ENCODE results near the gene CFD. TPM values are rescaled to one million over a fixed set of nuclear protein-coding genes. Genes with fewer than 3 reads are reported as not detected.
"Not testable (repeated sequence)": the region's sequence is repeated elsewhere in the genome, so short reads cannot be mapped to it uniquely, and the experiment has no call there.

The CFD gene
- total RNA-seq, 1 donor from 2014 or later: 162 TPM

DNA sequence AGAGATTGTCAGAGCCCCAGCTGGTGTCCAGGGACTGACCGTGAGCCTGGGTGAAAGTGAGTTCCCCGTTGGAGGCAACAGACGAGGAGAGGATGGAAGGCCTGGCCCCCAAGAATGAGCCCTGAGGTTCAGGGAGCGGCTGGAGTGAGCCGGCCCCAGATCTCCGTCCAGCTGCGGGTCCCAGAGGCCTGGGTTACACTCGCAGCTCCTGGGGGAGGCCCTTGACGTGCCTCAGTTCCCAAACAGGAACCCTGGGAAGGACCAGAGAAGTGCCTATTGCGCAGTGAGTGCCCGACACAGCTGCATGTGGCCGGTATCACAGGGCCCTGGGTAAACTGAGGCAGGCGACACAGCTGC lies 8.5 kb upstream of the CFD start:
- Mint-ChIP-seq H3K27ac (ENCODE audit: unreplicated experiment) (peak overlapping the region; percentile 90), H3K36me3 (ENCODE audit: unreplicated experiment) (no peaks in the 10 kb centered on the region), H3K9me3 (ENCODE audit: unreplicated experiment) (no peaks in the 10 kb centered on the region), H3K4me1 (ENCODE audit: unreplicated experiment) (peaks cover 22% of the 10 kb centered on the region), H3K27me3 (ENCODE audit: unreplicated experiment) (no peaks in the 10 kb centered on the region), H3K4me3 (ENCODE audit: unreplicated experiment) (no peak overlapping the region)
- DNase-seq (ENCODE audit: extremely low spot score, unreplicated experiment): no peak
- TF ChIP-seq, protein P1, sequence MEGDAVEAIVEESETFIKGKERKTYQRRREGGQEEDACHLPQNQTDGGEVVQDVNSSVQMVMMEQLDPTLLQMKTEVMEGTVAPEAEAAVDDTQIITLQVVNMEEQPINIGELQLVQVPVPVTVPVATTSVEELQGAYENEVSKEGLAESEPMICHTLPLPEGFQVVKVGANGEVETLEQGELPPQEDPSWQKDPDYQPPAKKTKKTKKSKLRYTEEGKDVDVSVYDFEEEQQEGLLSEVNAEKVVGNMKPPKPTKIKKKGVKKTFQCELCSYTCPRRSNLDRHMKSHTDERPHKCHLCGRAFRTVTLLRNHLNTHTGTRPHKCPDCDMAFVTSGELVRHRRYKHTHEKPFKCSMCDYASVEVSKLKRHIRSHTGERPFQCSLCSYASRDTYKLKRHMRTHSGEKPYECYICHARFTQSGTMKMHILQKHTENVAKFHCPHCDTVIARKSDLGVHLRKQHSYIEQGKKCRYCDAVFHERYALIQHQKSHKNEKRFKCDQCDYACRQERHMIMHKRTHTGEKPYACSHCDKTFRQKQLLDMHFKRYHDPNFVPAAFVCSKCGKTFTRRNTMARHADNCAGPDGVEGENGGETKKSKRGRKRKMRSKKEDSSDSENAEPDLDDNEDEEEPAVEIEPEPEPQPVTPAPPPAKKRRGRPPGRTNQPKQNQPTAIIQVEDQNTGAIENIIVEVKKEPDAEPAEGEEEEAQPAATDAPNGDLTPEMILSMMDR (IDR thresholded peaks at IDR 0.05): no peak

- Mint-ChIP-seq H3K36me3 (ENCODE audit: unreplicated experiment) (no peaks in the 10 kb centered on the region), H3K9me3 (ENCODE audit: unreplicated experiment) (no peaks in the 10 kb centered on the region), H3K27me3 (ENCODE audit: unreplicated experiment) (no peaks in the 10 kb centered on the region), H3K27ac (ENCODE audit: unreplicated experiment) (peak within 1 kb of the TSS; percentile 57), H3K4me3 (ENCODE audit: unreplicated experiment) (no peak within 1 kb of the TSS), H3K4me1 (ENCODE audit: unreplicated experiment) (peaks cover 19% of the 10 kb centered on the region)
- DNase-seq (ENCODE audit: extremely low spot score, unreplicated experiment): no peak
- TF ChIP-seq, protein P1 (IDR thresholded peaks at IDR 0.05): no peak
Observed at GRCh38 chr19:852136-853013, 7.1 kb upstream of the CFD start, which contains the start of gene ELANE. Gene ELANE, plus strand, starts transcription at chr19:852303. Its CDS starts 26 bp downstream, at chr19:852329.

DNA sequence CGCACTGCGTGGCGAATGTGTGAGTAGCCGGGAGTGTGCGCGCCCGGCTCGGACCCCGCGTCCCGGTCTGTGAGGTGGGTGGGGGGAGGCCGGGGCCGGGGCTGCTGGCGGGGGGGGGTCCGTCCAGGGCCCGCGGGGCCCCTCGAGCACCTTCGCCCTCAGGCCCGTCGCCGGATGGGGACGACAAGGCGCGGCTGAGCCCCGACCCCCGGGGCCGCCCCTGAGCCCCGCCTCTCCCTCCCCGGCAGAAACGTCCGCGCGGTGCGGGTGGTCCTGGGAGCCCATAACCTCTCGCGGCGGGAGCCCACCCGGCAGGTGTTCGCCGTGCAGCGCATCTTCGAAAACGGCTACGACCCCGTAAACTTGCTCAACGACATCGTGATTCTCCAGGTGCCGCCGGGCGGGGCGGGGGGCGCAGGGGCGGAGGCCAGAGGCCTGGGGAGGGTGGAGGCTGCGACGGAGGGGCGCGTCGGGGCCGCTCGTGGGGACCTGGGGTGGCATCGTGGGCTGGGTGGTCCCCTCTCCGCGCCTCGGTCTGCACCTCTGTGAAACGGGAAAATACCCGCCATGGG lies 6.4 kb upstream of the CFD start:
- H3K27me3 Mint-ChIP-seq (ENCODE audit: unreplicated experiment): no peaks in the 10 kb centered on the region
- DNase-seq (ENCODE audit: extremely low spot score, unreplicated experiment): no peak
- TF ChIP-seq, protein P1 (IDR thresholded peaks at IDR 0.05): no peak
- H3K27ac Mint-ChIP-seq (ENCODE audit: unreplicated experiment): no peak overlapping the region
- no peaks in the 10 kb centered on the region for H3K36me3 Mint-ChIP-seq (ENCODE audit: unreplicated experiment)
- peaks cover 19% of the 10 kb centered on the region for H3K4me1 Mint-ChIP-seq (ENCODE audit: unreplicated experiment)
- H3K9me3 Mint-ChIP-seq (ENCODE audit: unreplicated experiment): no peaks in the 10 kb centered on the region
- H3K4me3 Mint-ChIP-seq (ENCODE audit: unreplicated experiment): no peak overlapping the region

DNA sequence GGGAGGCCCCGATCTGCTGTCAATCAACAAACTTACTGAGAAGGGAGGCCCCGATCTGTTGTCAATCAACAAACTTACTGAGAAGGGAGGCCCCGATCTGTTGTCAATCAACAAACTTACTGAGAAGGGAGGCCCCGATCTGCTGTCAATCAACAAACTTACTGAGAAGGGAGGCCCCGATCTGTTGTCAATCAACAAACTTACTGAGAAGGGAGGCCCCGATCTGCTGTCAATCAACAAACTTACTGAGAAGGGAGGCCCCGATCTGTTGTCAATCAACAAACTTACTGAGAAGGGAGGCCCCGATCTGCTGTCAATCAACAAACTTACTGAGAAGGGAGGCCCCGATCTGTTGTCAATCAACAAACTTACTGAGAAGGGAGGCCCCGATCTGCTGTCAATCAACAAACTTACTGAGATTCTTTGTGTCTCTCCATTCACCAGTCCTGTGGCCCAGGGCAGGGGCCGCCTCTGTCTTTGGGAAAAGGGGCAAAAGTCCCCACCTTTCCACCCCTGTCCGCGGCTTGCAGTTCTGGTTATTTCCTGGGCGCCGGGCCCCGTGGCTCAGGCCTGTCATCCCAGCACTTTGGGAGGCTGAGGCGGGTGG lies 5.7 kb upstream of the CFD start:
- not testable (repeated sequence) for H3K27ac Mint-ChIP-seq (ENCODE audit: unreplicated experiment); DNase-seq (ENCODE audit: extremely low spot score, unreplicated experiment); H3K9me3 Mint-ChIP-seq (ENCODE audit: unreplicated experiment); H3K4me3 Mint-ChIP-seq (ENCODE audit: unreplicated experiment); H3K36me3 Mint-ChIP-seq (ENCODE audit: unreplicated experiment); H3K27me3 Mint-ChIP-seq (ENCODE audit: unreplicated experiment)
- H3K4me1 Mint-ChIP-seq (ENCODE audit: unreplicated experiment): peaks cover 19% of the 10 kb centered on the region

- H3K4me1 Mint-ChIP-seq (ENCODE audit: unreplicated experiment): peaks cover 18% of the 10 kb centered on the region
- DNase-seq (ENCODE audit: extremely low spot score, unreplicated experiment): no peak
- H3K27me3 Mint-ChIP-seq (ENCODE audit: unreplicated experiment): no peaks in the 10 kb centered on the region
- TF ChIP-seq, protein P1 (IDR thresholded peaks at IDR 0.05): no peak
- H3K9me3 Mint-ChIP-seq (ENCODE audit: unreplicated experiment): no peaks in the 10 kb centered on the region
- no peaks in the 10 kb centered on the region for H3K36me3 Mint-ChIP-seq (ENCODE audit: unreplicated experiment)
- no peak overlapping the region for H3K4me3 Mint-ChIP-seq (ENCODE audit: unreplicated experiment)
- H3K27ac Mint-ChIP-seq (ENCODE audit: unreplicated experiment): no peak overlapping the region
Observed at GRCh38 chr19:854549-854948, 4.9 kb upstream of the CFD start.

Measured in osteocyte (in vitro differentiated cells).